Measurements from ENCODE around the gene CYP27C1.

GRCh38 chr2:127174640-127175039, 45.5 kb downstream of the CYP27C1 start:
- no peak for TF ChIP-seq CTCF (IDR thresholded peaks at IDR 0.05)
- no peak for TF ChIP-seq POLR2A (IDR thresholded peaks at IDR 0.05)
